Ishikawa (cell line): ENCODE data around the gene EVI5.

Source experiments
- CEBPB ChIP-seq: IDR thresholded peaks from 2 replicates; pipeline ENCODE4 v1.6.1; 2012
- CREB1 ChIP-seq: IDR thresholded peaks from 2 replicates; pipeline ENCODE4 v1.6.1; 2012; ENCODE audit warnings: low read depth
- EGR1 ChIP-seq: IDR thresholded peaks from 2 replicates; pipeline ENCODE4 v1.6.1; 2012
- EP300 ChIP-seq: IDR thresholded peaks from 2 replicates; pipeline ENCODE4 v1.6.1; 2012; ENCODE audit warnings: borderline replicate concordance
- FOXM1 ChIP-seq: IDR thresholded peaks from 2 replicates; pipeline ENCODE4 v1.6.1; 2012; ENCODE audit warnings: low read depth, borderline replicate concordance
- NFIC ChIP-seq: IDR thresholded peaks from 2 replicates; pipeline ENCODE4 v1.6.1; 2012
- RAD21 ChIP-seq: IDR thresholded peaks from 2 replicates; pipeline ENCODE4 v1.6.1; 2012; ENCODE audit warnings: low read depth
- TAF1 ChIP-seq: IDR thresholded peaks from 2 replicates; pipeline ENCODE4 v1.6.1; 2012; ENCODE audit warnings: low read depth, mild to moderate bottlenecking
- TCF12 ChIP-seq: IDR thresholded peaks from 2 replicates; pipeline ENCODE4 v1.6.1; 2012; ENCODE audit warnings: low read depth
- TEAD4 ChIP-seq: IDR thresholded peaks from 2 replicates; pipeline ENCODE4 v1.6.1; 2012
- YY1 ChIP-seq: IDR thresholded peaks from 2 replicates; pipeline ENCODE4 v1.6.1; 2012; ENCODE audit warnings: low read depth
- ZBTB7A ChIP-seq: IDR thresholded peaks from 2 replicates; pipeline ENCODE4 v1.6.1; 2012; ENCODE audit warnings: low read depth
- TF ChIP-seq, protein P1 (sequence below): IDR thresholded peaks from 2 replicates; pipeline ENCODE4 v1.6.1; 2012
- TF ChIP-seq, protein P2 (sequence below): IDR thresholded peaks from 2 replicates; pipeline ENCODE4 v1.6.1; 2012
- TF ChIP-seq, protein P3 (sequence below): IDR thresholded peaks from 2 replicates; pipeline ENCODE4 v1.6.1; 2012; ENCODE audit warnings: low read depth, mild to moderate bottlenecking

EVI5 gene

DNA sequence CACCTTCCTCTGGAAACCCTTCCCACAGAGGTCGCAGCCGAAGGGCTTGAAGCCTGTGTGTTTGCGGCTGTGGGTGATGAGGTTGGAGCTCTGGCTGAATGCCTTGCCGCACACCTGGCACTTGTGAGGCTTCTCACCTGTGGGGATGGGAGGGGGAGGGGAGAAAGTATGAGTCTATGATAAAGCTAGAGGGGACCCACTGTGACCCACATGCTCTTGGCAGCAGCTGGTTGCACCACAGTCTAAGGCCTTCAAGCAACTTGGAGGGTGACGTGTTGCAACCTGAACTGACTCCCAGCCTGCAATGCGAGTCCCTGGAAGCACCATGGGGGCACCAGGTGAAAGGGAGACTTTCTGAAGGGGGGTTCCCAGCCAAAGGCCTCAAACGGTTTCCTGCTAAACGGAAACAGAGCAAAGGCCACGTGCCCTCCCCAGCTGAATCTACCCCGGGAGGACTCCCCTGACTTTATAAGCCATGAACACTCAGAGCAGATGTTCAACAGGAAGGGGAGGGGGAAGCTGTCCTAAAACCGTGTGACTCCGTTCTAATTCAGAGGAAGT, 308.8 kb downstream of the EVI5 start:
- TF ChIP-seq RAD21 (no peak), CREB1 (no peak), EP300 (no peak), TEAD4 (no peak), ZBTB7A (no peak), YY1 (no peak), TCF12 (no peak), CEBPB (no peak), TAF1 (no peak), FOXM1 (no peak), EGR1 (no peak), NFIC (no peak)
- TF ChIP-seq, protein P1, sequence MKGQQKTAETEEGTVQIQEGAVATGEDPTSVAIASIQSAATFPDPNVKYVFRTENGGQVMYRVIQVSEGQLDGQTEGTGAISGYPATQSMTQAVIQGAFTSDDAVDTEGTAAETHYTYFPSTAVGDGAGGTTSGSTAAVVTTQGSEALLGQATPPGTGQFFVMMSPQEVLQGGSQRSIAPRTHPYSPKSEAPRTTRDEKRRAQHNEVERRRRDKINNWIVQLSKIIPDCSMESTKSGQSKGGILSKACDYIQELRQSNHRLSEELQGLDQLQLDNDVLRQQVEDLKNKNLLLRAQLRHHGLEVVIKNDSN: no peak
- TF ChIP-seq, protein P2, sequence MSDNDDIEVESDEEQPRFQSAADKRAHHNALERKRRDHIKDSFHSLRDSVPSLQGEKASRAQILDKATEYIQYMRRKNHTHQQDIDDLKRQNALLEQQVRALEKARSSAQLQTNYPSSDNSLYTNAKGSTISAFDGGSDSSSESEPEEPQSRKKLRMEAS: no peak
- TF ChIP-seq, protein P3, sequence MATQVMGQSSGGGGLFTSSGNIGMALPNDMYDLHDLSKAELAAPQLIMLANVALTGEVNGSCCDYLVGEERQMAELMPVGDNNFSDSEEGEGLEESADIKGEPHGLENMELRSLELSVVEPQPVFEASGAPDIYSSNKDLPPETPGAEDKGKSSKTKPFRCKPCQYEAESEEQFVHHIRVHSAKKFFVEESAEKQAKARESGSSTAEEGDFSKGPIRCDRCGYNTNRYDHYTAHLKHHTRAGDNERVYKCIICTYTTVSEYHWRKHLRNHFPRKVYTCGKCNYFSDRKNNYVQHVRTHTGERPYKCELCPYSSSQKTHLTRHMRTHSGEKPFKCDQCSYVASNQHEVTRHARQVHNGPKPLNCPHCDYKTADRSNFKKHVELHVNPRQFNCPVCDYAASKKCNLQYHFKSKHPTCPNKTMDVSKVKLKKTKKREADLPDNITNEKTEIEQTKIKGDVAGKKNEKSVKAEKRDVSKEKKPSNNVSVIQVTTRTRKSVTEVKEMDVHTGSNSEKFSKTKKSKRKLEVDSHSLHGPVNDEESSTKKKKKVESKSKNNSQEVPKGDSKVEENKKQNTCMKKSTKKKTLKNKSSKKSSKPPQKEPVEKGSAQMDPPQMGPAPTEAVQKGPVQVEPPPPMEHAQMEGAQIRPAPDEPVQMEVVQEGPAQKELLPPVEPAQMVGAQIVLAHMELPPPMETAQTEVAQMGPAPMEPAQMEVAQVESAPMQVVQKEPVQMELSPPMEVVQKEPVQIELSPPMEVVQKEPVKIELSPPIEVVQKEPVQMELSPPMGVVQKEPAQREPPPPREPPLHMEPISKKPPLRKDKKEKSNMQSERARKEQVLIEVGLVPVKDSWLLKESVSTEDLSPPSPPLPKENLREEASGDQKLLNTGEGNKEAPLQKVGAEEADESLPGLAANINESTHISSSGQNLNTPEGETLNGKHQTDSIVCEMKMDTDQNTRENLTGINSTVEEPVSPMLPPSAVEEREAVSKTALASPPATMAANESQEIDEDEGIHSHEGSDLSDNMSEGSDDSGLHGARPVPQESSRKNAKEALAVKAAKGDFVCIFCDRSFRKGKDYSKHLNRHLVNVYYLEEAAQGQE: no peak

DNA sequence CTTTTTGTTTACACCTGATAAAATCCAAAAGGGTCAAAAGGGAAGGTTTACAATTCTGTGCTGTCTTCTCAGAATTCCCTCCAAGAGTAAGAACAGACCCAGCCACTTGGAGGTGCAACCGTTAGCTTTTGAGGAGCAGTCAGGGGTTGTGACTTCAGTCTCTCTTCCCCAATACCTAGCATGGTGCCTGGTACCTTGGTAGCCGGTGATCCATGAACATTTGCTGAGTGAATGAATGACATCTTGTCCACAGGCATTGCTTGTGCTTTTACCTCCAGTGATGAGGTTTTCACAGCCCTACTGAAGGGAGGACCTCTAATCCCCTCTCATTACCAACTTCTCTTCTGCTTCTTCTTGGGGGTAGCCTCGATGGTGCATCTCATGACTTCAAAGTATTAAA, 309.9 kb downstream of the EVI5 start:
- TF ChIP-seq FOXM1 (no peak), RAD21 (no peak), NFIC (no peak), TEAD4 (no peak), ZBTB7A (no peak), TAF1 (no peak)
- TF ChIP-seq, protein P3: no peak

DNA sequence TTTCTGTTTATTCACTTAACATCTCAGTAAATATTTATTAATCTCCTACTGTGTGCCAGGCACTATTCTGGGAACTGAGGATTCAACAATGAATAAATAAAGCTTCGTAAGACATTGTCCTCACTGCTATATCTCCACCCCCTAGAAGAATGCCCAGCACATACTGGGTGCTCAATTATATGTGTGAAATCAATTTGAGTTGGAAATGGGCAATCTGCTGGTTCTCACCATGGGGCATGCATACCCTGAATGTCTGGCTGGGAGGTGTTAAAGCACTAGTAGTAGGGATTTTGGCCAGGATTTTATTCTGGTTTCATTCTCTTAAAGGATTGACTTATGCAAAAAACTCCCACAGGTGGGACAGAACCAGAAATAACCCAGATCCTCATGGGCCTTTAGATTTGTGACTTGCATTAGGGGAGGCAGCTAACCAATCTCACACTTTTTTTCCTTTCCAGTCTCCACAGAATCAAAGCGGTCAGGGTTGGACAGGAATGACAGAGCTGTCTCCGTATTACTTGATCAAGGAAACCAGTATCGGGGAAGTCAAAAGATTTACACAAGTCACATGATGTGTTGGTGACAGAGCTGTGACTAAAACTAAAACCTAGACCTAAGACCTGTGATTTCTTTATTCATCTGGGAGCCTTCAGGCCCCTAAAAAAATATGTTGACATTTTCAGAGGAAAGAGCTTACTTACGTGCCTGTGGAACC, 311.0 kb downstream of the EVI5 start:
- no peak for TF ChIP-seq CREB1
- TF ChIP-seq FOXM1: no peak
- TF ChIP-seq, protein P2: no peak
- no peak for TF ChIP-seq EP300
- TF ChIP-seq YY1: no peak
- TF ChIP-seq, protein P3: no peak
- TF ChIP-seq RAD21: no peak
- no peak for TF ChIP-seq NFIC
- no peak for TF ChIP-seq ZBTB7A
- TF ChIP-seq, protein P1: no peak
- no peak for TF ChIP-seq TCF12
- TF ChIP-seq CEBPB: no peak

DNA sequence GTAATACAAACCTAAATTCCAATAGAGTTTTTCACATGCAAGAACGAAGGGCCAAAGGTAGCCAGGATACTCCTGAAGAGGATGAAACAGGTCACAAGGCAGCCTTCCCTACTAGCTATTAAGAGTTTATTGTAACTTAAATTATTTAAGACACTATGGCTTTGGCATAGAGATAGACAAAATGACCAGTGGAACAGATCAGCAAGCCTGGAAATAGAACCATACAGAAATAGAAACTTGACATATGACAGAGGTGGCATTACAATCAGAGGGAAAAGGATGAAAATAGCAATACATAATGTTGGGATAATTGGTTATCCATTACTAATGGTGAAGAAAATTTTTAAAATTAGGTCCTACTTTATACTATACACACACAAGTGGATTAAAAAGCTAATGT, 314.7 kb downstream of the EVI5 start:
- TF ChIP-seq ZBTB7A: no peak
- no peak for TF ChIP-seq FOXM1
- no peak for TF ChIP-seq RAD21
- no peak for TF ChIP-seq TCF12
- no peak for TF ChIP-seq TAF1
- no peak for TF ChIP-seq CEBPB
- TF ChIP-seq EGR1: no peak
- TF ChIP-seq, protein P3: no peak
- TF ChIP-seq, protein P1: no peak
- TF ChIP-seq YY1: no peak
- TF ChIP-seq CREB1: no peak
- no peak for TF ChIP-seq NFIC
- TF ChIP-seq, protein P2: no peak
- TF ChIP-seq TEAD4: no peak
- TF ChIP-seq EP300: no peak
